ENCODE results near the gene PDZRN3.

Gene PDZRN3

GRCh38 chr3:73432023-73432705 lies 192.6 kb downstream of the PDZRN3 start:
- TF ChIP-seq CTCF (conservative IDR thresholded peaks at IDR 0.05) (peak; percentile 76), ZFX (IDR thresholded peaks at IDR 0.05) (no peak)
- H3K27ac ChIP-seq: no peak overlapping the region

GRCh38 chr3:73431183-73431900 lies 193.4 kb downstream of the PDZRN3 start:
- no peak overlapping the region for H3K27ac ChIP-seq
- TF ChIP-seq ZFX (IDR thresholded peaks at IDR 0.05) (no peak), CTCF (conservative IDR thresholded peaks at IDR 0.05) (no peak)

GRCh38 chr3:73427048-73427706 lies 197.6 kb downstream of the PDZRN3 start:
- no peak for TF ChIP-seq ZFX (IDR thresholded peaks at IDR 0.05)
- no peak overlapping the region for H3K27ac ChIP-seq

DNA sequence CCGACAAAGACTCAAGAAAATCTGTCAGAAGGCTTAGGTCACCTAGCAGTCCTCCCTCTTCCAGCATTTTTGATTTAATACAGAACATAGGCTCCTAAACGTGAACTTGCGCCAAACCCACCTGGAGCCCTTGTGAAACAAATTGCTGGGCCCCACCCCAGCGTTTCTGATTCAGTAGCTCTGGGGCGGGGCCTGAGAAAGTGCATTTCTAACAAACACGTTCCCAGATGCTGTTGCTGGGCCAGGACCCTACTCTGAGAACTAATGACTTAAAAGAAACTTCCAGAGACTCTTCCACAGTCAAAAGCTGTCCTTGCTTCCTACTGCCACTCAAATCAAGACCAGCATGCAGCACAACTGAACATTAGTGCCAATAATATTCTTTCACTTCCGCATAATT lies 198.1 kb downstream of the PDZRN3 start:
- no peak for TF ChIP-seq CTCF (conservative IDR thresholded peaks at IDR 0.05)
- TF ChIP-seq ZFX (IDR thresholded peaks at IDR 0.05): no peak
- H3K27ac ChIP-seq: no peak overlapping the region

DNA sequence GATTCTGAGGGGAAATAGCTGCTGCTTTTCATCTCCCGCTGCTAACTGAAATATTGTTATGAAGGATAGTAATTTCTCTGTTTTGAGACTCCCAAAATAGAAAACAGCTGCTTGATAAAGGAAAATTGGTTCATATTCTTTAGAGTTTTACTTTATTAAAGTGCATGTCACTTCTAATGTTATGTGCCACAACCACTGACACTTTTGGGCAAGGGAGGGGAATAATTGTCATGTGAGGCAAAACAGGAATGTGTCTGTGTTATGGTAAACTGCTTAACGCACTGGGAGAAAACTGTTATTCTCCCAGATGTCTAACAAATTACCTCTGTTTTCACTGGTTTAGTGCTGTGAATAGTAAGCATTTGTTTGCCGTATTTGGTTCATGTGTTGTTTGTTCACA lies 201.6 kb downstream of the PDZRN3 start:
- TF ChIP-seq ZFX (IDR thresholded peaks at IDR 0.05) (no peak), CTCF (conservative IDR thresholded peaks at IDR 0.05) (no peak)
- H3K27ac ChIP-seq: no peak overlapping the region

GRCh38 chr3:73422571-73422970 lies 202.2 kb downstream of the PDZRN3 start:
- TF ChIP-seq CTCF (conservative IDR thresholded peaks at IDR 0.05): no peak
- no peak for TF ChIP-seq ZFX (IDR thresholded peaks at IDR 0.05)
- no peak overlapping the region for H3K27ac ChIP-seq

DNA sequence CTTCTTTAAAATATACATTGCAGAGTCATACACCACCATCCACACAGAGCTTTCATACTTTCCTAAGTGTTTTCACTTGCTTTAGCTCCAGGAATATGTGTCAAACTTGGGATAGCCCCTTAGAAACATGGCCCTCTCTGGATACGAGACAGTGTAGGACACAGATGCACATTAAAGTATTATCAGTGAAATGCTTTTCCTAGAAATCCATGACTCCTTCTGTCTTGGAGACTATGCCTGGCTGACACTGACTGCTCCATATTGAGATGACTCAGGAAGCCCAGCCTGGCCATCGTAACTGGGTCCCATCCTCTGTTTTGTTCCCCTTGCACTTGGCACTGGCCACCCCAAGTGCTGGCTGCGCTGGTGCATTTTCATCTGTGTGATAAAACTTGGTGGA lies 204.8 kb downstream of the PDZRN3 start:
- H3K27ac ChIP-seq: no peak overlapping the region
- TF ChIP-seq CTCF (conservative IDR thresholded peaks at IDR 0.05) (no peak), ZFX (IDR thresholded peaks at IDR 0.05) (no peak)
